ENCODE results near the gene ORM2.
"Not testable (repeated sequence)": the region's sequence is repeated elsewhere in the genome, so short reads cannot be mapped to it uniquely, and the experiment has no call there.

- TF ChIP-seq, protein P1, sequence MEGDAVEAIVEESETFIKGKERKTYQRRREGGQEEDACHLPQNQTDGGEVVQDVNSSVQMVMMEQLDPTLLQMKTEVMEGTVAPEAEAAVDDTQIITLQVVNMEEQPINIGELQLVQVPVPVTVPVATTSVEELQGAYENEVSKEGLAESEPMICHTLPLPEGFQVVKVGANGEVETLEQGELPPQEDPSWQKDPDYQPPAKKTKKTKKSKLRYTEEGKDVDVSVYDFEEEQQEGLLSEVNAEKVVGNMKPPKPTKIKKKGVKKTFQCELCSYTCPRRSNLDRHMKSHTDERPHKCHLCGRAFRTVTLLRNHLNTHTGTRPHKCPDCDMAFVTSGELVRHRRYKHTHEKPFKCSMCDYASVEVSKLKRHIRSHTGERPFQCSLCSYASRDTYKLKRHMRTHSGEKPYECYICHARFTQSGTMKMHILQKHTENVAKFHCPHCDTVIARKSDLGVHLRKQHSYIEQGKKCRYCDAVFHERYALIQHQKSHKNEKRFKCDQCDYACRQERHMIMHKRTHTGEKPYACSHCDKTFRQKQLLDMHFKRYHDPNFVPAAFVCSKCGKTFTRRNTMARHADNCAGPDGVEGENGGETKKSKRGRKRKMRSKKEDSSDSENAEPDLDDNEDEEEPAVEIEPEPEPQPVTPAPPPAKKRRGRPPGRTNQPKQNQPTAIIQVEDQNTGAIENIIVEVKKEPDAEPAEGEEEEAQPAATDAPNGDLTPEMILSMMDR (IDR thresholded peaks at IDR 0.05): not testable (repeated sequence)
- TF ChIP-seq POLR2A (IDR thresholded peaks at IDR 0.05): not testable (repeated sequence)
Observed at GRCh38 chr9:114329625-114330022, at the start of gene ORM2.

All from tibial nerve (tissue), 3 donors.